Activated CD4-positive, CD25-positive, alpha-beta regulatory T cell treated with anti-CD3 and anti-CD28 coated beads, Interleukin-2, amount 50 U/mL, for 16 hours (primary cell): ENCODE data around the gene ESR1.
"Not testable (repeated sequence)": the region's sequence is repeated elsewhere in the genome, so short reads cannot be mapped to it uniquely, and the experiment has no call there.

ENCODE experiments used
- DNase-seq: peaks from one replicate; pipeline ENCODE4 v3.0.0-alpha.2; 2020; ENCODE audit warnings: low read depth, low spot score

The ESR1 gene

GRCh38 chr6:152129691-152130151 lies 322.2 kb downstream of the ESR1 start:
- DNase-seq, result no peak

- no peak for DNase-seq
These were observed 323.0 kb downstream of the ESR1 start for GRCh38 chr6:152130441-152130840.

GRCh38 chr6:152135755-152136448 lies 328.4 kb downstream of the ESR1 start:
- DNase-seq, result no peak

GRCh38 chr6:152136449-152136825 lies 329.0 kb downstream of the ESR1 start:
- no peak for DNase-seq

GRCh38 chr6:152138344-152138743 lies 330.9 kb downstream of the ESR1 start:
- not testable (repeated sequence) for DNase-seq

GRCh38 chr6:152142105-152142504 lies 334.6 kb downstream of the ESR1 start:
- no peak for DNase-seq

GRCh38 chr6:152143359-152143758 lies 335.9 kb downstream of the ESR1 start:
- no peak for DNase-seq

GRCh38 chr6:152146385-152146784 lies 338.9 kb downstream of the ESR1 start:
- DNase-seq, result no peak

GRCh38 chr6:152147269-152147668 lies 339.8 kb downstream of the ESR1 start:
- DNase-seq, result no peak

- DNase-seq, result no peak
These were observed 340.9 kb downstream of the ESR1 start for GRCh38 chr6:152148412-152148811.

- DNase-seq, result no peak
These were observed 342.7 kb downstream of the ESR1 start for GRCh38 chr6:152150196-152150595.

- DNase-seq, result no peak
These were observed 344.4 kb downstream of the ESR1 start for GRCh38 chr6:152151920-152152319.

GRCh38 chr6:152154559-152155356 lies 347.3 kb downstream of the ESR1 start:
- no peak for DNase-seq

- DNase-seq, result no peak
These were observed 348.3 kb downstream of the ESR1 start for GRCh38 chr6:152155792-152156191.

GRCh38 chr6:152160346-152160745 lies 352.9 kb downstream of the ESR1 start:
- no peak for DNase-seq

- no peak for DNase-seq
These were observed 354.0 kb downstream of the ESR1 start for GRCh38 chr6:152161501-152161900.

GRCh38 chr6:152164957-152165356 lies 357.5 kb downstream of the ESR1 start:
- no peak for DNase-seq

- DNase-seq, result no peak
These were observed 359.0 kb downstream of the ESR1 start for GRCh38 chr6:152166497-152166896.

GRCh38 chr6:152166897-152167296 lies 359.4 kb downstream of the ESR1 start:
- DNase-seq, result no peak

- no peak for DNase-seq
These were observed 360.4 kb downstream of the ESR1 start for GRCh38 chr6:152167641-152168603.

- no peak for DNase-seq
These were observed 362.8 kb downstream of the ESR1 start for GRCh38 chr6:152170313-152170701.
